Fibroblast of villous mesenchyme (primary cell): Measurements from ENCODE around the gene TNNC1. TPM values are rescaled to one million over a fixed set of nuclear protein-coding genes. Genes with fewer than 3 reads are reported as not detected.

Experiments used
- DNase-seq: peaks from one replicate; pipeline ENCODE4 v3.0.0-alpha.2; 2010; ENCODE audit warnings: low read depth
- H3K4me3 ChIP-seq: 2 replicates; pipeline ENCODE4 v1.5.1; 2011; ENCODE audit warnings: low read depth, mild to moderate bottlenecking, low read length
- total RNA-seq: library from RNA; depleted of rRNA; stranded (reverse); fragments of >200 nt; gene quantifications from 2 replicates; pipeline ENCODE4 v1.2.3, GENCODE V29; 2012
- TF ChIP-seq, protein P1 (sequence below): IDR thresholded peaks from 2 replicates; pipeline ENCODE4 v1.5.1; 2012; ENCODE audit warnings: low read depth, mild to moderate bottlenecking, low read length; ENCODE audit not compliant: insufficient read depth

TNNC1 gene
- total RNA-seq, 1 donor, result 1.3 TPM

GRCh38 chr3:52432691-52433141, 21.1 kb downstream of the TNNC1 start:
- no peak for DNase-seq
- no peak overlapping the region for H3K4me3 ChIP-seq
- TF ChIP-seq, protein P1, sequence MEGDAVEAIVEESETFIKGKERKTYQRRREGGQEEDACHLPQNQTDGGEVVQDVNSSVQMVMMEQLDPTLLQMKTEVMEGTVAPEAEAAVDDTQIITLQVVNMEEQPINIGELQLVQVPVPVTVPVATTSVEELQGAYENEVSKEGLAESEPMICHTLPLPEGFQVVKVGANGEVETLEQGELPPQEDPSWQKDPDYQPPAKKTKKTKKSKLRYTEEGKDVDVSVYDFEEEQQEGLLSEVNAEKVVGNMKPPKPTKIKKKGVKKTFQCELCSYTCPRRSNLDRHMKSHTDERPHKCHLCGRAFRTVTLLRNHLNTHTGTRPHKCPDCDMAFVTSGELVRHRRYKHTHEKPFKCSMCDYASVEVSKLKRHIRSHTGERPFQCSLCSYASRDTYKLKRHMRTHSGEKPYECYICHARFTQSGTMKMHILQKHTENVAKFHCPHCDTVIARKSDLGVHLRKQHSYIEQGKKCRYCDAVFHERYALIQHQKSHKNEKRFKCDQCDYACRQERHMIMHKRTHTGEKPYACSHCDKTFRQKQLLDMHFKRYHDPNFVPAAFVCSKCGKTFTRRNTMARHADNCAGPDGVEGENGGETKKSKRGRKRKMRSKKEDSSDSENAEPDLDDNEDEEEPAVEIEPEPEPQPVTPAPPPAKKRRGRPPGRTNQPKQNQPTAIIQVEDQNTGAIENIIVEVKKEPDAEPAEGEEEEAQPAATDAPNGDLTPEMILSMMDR, result no peak

- no peak overlapping the region for H3K4me3 ChIP-seq
- TF ChIP-seq, protein P1, result no peak
- DNase-seq, result no peak
Measured at GRCh38 chr3:52432225-52432624, 21.6 kb downstream of the TNNC1 start.

- DNase-seq, result no peak
- H3K4me3 ChIP-seq, result no peak overlapping the region
- TF ChIP-seq, protein P1, result no peak
Measured at GRCh38 chr3:52431459-52432223, 22.2 kb downstream of the TNNC1 start.

DNA sequence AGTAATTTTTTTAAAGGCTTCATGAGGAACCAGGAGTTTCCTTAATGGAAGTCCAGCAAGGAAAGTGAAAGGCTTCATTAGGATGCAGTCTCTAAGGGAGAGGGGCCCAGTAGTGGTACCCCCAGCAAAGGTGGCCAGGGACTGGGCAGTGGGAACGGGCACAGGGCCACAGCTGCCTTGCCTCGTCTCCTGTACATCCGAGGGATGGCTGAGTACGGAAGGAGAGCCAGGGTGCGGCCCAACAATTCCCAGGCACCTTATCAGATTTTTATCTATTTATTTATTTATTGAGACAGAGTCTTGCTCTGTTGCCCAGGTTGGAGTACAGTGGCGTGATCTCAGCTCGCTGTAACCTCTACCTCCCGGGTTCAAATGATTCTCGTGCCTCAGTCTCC, 23.4 kb downstream of the TNNC1 start:
- TF ChIP-seq, protein P1, result no peak
- no peak overlapping the region for H3K4me3 ChIP-seq
- DNase-seq, result no peak

DNA sequence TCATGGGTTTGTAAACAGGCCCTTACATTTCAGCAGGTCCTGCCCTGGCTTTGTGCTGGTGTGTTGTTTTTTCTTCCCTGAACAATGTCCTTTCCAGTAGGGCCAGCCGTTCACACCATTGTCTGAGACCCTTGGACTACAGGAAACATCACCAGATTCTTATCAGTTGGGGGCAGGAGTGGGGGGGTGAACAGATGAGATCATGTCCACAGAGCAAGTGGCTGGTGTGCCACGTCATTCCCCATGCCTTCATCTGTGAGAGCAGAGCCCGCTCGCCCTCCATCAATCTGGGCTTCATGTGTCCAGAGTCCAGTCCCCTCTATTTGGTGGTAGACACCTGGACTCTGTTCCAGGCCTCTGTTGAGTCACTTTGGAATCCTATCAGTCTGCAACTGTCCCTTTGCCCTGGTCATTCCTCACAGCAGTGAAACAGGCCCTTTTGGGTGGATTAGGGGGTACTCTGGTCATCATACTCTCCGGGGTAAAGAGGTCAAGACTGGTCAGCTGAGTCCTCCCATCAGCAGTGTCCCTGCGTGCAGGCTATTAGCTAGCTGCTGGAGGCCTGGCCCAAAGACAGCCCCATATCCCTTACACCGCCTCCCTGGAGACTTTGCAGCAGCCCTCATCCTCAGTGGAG, 23.9 kb downstream of the TNNC1 start:
- H3K4me3 ChIP-seq, result no peak overlapping the region
- no peak for DNase-seq
- TF ChIP-seq, protein P1, result no peak

- TF ChIP-seq, protein P1, result no peak
- DNase-seq, result no peak
- H3K4me3 ChIP-seq, result no peak overlapping the region
Measured at GRCh38 chr3:52429031-52429430, 24.8 kb downstream of the TNNC1 start.
